NK-92 (cell line): ENCODE data around the gene ZSCAN21.

Source experiments
- DNase-seq: peaks from one replicate; lab custom pipeline; 2025; ENCODE audit not compliant: unreplicated experiment; lab: John Stamatoyannopoulos, UW

The ZSCAN21 gene

GRCh38 chr7:100095289-100095688 lies 45.7 kb downstream of the ZSCAN21 start:
- no peak for DNase-seq

DNA sequence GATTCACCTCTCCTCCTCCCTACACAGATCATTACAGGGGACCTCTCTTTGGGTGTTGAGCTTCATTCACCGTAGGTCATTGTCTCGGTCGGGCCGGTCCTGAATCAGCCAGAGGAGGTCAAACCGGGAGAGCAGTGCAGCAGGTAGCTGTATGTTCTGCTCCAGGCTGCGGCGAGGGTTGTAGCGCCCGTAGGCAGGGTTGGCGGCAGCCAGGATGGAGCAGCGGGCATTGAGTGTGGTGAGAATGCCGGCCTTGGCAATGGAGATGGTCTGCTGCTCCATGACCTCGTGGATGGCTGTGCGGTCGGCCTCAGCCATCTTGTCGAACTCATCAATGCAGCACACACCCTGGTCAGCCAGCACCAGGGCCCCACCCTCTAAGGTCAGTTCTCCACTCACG lies 46.1 kb downstream of the ZSCAN21 start:
- DNase-seq = no peak

DNA sequence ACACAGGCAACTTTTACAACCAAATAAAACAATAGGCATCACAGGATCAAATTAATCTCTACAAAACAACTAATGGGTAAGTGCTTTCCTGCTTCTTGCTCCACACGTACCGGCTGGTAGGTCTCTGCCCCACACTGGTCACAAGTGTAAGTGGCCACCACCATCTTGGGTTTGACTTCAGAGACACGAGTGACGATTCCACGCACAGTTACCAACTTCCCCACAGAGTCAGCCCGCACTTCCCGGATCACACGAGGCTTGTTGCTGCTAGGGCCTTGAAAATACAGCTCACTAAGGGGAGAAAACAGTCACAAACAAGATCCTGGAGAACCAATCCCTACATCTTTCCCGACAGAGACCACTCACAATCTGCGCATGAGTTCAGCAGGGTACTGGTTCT lies 49.3 kb downstream of the ZSCAN21 start:
- DNase-seq = no peak

GRCh38 chr7:100099452-100099851 lies 49.9 kb downstream of the ZSCAN21 start:
- DNase-seq = no peak

DNA sequence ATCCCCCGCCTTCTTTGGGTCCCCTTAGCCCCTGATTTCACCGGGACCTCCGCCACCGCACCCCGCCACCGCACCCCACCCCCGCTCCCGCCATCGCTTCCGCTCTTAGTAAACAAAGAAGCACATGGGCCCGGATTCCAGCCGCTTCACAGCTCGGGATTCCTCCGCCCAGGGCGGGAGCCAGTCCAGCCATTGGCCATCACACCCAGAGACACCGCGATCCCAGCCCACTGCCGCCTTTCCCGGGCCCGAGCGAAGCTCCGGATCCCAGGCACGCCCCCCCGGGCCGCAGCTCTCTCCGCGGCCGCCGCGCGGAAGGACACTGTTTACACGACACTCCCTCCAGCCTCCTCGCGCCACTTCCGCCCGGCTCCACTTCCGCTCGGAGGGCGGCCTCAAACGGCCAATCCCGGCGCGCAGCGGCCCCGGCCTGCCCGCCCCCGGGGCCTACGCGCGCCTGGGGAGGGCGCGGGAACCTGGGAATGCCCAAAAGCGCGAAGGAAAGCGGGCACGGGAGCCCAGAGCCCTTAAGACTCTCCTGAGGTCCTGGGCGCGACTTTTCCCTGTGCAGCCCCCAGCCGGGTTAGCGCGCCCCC lies 50.9 kb downstream of the ZSCAN21 start:
- DNase-seq = no peak

DNA sequence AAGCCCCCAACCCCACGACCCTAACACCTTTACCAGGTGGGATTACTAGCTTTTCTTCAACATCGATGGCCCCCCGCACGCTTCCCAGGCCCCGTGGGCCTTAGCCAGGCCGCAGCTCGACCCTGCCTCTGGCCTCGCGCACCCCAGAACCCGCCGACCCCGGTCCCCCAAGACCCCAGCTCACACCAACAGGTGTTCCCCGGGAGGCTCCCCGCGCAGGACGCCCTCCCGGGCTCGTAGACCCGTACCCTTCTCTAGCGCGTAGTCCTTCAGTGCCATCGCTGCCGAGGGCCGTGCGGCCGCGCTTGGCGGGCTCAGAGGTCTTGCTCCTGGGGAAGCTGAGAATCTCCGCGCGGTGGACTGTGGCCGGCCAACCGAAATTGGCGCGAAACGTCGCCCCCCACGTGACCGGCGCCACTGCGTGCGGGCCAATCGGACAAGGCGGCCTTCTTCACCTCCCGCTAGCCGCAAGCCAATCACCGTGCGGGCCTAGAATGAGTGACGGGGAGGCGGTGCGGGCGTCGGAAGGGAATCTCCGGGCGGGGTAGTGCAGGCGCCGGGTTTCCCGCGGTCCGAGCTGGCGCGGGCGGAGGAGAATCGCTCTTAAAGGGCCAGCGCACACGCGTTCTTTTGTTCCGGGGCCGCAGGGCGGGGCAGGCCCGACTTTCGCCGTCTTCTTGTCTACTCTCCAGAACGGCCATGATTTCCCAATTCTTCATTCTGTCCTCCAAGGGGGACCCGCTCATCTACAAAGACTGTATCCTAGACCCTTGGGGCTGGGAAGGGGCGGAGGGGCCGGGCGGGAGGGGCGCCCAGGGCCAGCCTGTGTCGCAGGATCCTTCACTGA lies 51.7 kb downstream of the ZSCAN21 start, which contains the start of the genes AP4M1 and MCM7:
Gene AP4M1 (plus strand): TSS at position 628 of the 847 bp plus-strand sequence. CDS start 72 bp downstream, at position 700.
Gene MCM7 (minus strand): TSS at position 382 of the 847 bp plus-strand sequence. CDS start 103 bp downstream, at position 279.
- peak; percentile 80 for DNase-seq

GRCh38 chr7:100102950-100103840 lies 53.6 kb downstream of the ZSCAN21 start:
- no peak for DNase-seq

DNA sequence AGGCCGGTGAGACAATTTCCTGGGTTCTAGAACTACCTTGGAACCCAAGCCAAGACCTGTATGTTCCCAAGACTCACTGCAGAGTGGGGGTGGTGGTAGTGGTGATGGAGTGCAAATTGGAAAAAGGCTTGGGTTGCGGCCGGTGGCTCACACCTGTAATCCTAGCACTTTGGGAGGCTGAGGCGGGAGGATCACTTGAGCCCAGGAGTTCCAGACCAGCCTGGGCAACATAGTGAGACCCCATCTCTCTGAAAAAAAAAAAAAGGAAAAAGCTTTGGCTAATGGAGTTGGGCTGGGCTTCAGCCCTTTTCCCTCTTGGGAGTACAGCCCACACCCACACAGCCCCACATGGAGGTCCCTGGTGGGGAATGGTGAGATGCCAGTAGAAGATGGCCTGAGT lies 56.0 kb downstream of the ZSCAN21 start:
- no peak for DNase-seq

DNA sequence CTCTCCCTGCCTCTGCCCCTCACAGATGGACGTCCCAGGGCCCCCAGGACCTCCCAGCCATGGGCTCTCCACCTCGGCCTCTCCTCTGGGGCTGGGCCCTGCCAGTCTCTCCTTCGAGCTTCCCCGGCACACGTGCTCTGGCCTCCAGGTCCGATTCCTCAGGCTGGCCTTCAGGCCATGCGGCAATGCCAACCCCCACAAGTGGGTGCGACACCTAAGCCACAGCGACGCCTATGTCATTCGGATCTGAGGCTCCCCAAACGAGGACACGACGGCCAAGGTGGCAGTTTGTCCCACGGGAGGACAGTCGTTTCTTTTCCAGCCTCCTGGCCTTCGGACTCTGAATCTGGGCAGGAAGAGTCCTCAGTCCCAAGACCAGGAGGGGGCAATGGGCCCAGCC lies 57.1 kb downstream of the ZSCAN21 start:
- DNase-seq = no peak

- DNase-seq = no peak
Observed at GRCh38 chr7:100107125-100107737, 57.7 kb downstream of the ZSCAN21 start.

DNA sequence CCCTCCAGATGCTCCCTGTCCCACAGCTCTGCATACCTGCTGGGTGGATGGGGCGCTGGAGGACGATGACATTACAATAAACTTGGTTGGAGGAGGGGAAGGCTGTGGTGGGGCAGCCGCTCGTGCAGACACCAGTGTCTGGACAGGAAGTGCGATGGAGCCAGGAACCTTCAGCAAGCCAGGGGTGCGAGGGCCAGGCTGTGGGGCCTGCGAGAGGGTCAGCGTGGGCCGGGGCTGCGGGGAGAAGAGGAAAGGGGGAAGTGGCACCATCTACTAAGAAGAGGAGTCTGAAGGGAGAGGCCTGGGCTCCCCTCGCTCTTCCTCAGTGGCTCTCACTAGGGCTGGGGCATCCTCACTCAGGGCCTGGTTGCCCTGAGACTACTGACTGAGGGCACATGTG lies 58.3 kb downstream of the ZSCAN21 start:
- DNase-seq = no peak

- DNase-seq = no peak
Observed at GRCh38 chr7:100109521-100110163, 60.1 kb downstream of the ZSCAN21 start.

- DNase-seq = no peak
Observed at GRCh38 chr7:100111156-100111555, 61.6 kb downstream of the ZSCAN21 start.

- no peak for DNase-seq
Observed at GRCh38 chr7:100111914-100112313, 62.3 kb downstream of the ZSCAN21 start.
